Cardiac muscle cell (in vitro differentiated cells and primary cell): ENCODE measurements around the gene SF1. TPM values are rescaled to one million over a fixed set of nuclear protein-coding genes. Genes with fewer than 3 reads are reported as not detected.

Experiments used
- DNase-seq, 2 donors: peaks; one replicate each; pipeline versions ENCODE4 v3.0.0 to v3.0.0-alpha.2; 2010 to 2017; ENCODE audit warnings: low read depth in 1 of 2, low spot score in 1 of 2
- H3K27ac ChIP-seq: fragments of 200-600 bp; sonication (generic); 2 replicates; pipeline ENCODE4 v1.5.1; 2016
- H3K27me3 ChIP-seq: fragments of 200-600 bp; sonication (generic); 2 replicates; pipeline ENCODE4 v1.6.0; 2016; ENCODE audit warnings: control low read depth
- H3K36me3 ChIP-seq: fragments of 200-600 bp; sonication (generic); 2 replicates; pipeline ENCODE4 v1.5.1; 2016; ENCODE audit warnings: control low read depth
- H3K4me1 ChIP-seq: fragments of 200-600 bp; sonication (generic); 2 replicates; pipeline ENCODE4 v1.8.1; 2017; ENCODE audit warnings: low read depth, mild to moderate bottlenecking, mixed run types
- H3K4me3 ChIP-seq: fragments of 200-600 bp; sonication (generic); 2 replicates; pipeline ENCODE4 v1.5.1; 2016; ENCODE audit warnings: mild to moderate bottlenecking
- H3K9me3 ChIP-seq: fragments of 200-600 bp; sonication (generic); 2 replicates; pipeline ENCODE4 v1.5.1; 2017; ENCODE audit warnings: low read depth, mild to moderate bottlenecking, control low read depth
- polyA plus RNA-seq: library from polyadenylated mRNA; unstranded; fragments of >200 nt; fragmentation: Nextera tagmentation; extraction: Ambion mirVana; gene quantifications from 2 replicates; pipeline ENCODE4 v1.2.1, GENCODE V29; 2016
- total RNA-seq: library from RNA; depleted of rRNA; stranded (reverse); fragments of >200 nt; gene quantifications from 2 replicates; pipeline ENCODE4 v1.2.3, GENCODE V29; 2016
- TF ChIP-seq, protein P1 (sequence below): IDR thresholded peaks from 2 replicates; pipeline ENCODE4 v1.5.1; 2012; ENCODE audit warnings: low read depth, mild to moderate bottlenecking, low read length

Gene SF1, protein sequence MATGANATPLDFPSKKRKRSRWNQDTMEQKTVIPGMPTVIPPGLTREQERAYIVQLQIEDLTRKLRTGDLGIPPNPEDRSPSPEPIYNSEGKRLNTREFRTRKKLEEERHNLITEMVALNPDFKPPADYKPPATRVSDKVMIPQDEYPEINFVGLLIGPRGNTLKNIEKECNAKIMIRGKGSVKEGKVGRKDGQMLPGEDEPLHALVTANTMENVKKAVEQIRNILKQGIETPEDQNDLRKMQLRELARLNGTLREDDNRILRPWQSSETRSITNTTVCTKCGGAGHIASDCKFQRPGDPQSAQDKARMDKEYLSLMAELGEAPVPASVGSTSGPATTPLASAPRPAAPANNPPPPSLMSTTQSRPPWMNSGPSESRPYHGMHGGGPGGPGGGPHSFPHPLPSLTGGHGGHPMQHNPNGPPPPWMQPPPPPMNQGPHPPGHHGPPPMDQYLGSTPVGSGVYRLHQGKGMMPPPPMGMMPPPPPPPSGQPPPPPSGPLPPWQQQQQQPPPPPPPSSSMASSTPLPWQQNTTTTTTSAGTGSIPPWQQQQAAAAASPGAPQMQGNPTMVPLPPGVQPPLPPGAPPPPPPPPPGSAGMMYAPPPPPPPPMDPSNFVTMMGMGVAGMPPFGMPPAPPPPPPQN
- total RNA-seq (168 and 360 TPM in 2 replicates), polyA plus RNA-seq (143 and 233 TPM in 2 replicates)

DNA sequence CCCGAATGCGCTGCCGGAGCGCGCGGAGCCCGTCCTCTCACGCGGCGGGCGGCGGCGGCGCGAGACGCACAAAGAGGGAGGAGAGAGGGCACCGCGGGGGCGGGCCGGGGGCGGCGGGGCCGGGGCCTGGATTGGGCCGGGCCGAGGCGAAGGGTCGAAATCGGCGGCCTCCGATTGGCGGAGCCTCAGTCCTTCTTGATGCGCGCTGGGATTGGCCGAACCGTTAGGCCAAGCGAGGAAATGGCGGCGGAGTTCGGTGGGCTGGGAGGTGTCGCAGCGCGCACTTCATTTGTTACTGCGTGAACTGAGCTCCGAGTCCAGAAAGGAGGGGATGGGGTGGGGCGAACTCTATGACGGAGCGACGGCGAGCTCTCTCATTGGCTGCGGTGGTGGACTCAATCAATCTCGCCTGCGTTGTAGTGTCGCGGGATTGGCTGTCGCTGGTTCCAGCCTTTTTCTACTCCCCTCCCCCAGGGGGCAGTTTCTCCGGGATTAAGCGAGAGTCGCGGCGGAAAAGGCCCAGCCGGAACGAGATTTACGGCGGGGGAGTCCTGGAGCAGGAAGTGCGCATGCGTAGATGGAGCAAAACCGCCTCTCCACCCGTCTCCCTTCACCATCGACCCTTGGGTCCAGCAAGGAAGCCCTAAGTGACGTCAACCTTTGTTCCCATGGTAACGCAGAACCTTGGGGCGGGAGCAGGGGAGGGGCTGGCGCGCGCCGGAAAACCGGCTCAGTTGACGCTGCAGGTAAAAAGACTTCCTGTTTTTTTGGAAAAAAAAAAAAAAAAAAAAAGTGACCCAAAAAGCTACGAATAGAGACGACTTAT is at the start of gene SF1:
Gene SF1, minus strand, starts transcription at position 70 of the 826 bp plus-strand sequence. CDS start 150 bp downstream, outside the sequence.
- Histone ChIP-seq H3K4me3 (peak within 1 kb of the TSS; percentile 87), H3K9me3 (no peaks in the 10 kb centered on the region), H3K36me3 (peaks cover 24% of the 10 kb centered on the region), H3K27me3 (no peaks in the 10 kb centered on the region), H3K4me1 (peaks cover 21% of the 10 kb centered on the region), H3K27ac (peak within 1 kb of the TSS; percentile 99)
- TF ChIP-seq, protein P1, sequence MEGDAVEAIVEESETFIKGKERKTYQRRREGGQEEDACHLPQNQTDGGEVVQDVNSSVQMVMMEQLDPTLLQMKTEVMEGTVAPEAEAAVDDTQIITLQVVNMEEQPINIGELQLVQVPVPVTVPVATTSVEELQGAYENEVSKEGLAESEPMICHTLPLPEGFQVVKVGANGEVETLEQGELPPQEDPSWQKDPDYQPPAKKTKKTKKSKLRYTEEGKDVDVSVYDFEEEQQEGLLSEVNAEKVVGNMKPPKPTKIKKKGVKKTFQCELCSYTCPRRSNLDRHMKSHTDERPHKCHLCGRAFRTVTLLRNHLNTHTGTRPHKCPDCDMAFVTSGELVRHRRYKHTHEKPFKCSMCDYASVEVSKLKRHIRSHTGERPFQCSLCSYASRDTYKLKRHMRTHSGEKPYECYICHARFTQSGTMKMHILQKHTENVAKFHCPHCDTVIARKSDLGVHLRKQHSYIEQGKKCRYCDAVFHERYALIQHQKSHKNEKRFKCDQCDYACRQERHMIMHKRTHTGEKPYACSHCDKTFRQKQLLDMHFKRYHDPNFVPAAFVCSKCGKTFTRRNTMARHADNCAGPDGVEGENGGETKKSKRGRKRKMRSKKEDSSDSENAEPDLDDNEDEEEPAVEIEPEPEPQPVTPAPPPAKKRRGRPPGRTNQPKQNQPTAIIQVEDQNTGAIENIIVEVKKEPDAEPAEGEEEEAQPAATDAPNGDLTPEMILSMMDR: peak; percentile 6
- peak; percentile 100 for DNase-seq

DNA sequence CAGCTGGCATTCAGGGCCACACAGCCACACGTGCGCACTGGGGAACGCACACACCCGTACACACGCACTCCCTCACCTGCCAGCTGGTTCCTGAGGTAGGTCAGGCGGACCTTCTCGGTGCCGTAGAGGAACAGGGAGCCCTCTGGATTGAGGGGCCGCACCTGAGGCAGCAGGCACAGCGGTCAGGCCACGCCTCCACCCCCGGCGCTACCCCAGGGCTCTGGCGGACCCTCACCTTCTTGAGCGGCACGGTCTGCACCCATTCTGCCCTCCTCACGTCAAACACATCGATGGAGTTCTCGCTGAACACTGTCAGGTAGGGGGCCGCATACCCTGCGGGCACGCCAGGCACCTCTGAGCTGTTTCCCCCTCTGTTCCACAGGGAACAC is 49.1 kb upstream of the SF1 start:
- TF ChIP-seq, protein P1: no peak
- no peaks in the 10 kb centered on the region for H3K27me3 ChIP-seq

DNA sequence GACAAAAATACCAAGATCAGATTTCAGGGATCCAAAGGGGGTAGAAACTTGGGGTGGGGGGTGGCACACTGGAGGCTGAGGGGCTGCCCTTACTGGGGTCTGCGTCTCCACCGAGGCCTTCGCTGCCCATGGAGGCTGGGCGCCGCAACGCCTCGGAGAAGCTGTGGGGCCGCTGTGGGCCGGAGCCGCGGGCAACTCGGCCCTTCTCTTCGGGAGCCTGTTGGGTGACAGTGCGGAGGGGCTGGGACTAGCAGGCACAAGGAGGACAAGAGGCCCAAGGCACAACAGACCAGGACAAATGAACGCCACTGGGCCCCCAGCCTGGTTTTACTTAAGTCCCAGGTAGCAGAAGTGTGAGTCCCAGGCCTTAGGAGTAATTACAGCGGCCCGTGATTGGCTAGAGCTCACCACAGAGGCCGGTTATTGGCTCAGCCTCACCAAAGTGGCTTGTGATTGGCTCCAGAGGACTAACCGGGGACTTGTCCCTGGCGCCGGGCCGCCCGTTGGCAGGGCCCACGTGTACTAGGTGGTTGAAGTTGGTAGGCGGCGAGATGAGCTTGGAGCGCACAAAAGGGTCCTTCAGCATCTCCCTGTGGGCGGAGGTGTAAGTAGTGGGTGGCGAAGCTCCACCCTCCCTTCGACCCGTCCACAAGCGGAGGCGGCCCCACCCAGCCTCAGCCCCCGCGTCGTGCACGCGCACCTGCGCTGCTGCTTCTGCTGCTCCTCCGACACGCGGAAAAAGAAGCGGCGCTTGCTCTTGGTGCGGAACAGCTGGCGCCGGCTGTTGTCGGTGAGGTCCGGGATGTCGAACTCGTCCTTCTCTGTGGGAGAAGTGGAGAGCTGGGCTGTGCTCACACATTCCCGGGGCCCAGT is 48.5 kb upstream of the SF1 start:
- Histone ChIP-seq H3K27ac (no peak overlapping the region), H3K4me3 (no peak overlapping the region), H3K9me3 (no peaks in the 10 kb centered on the region), H3K36me3 (no peaks in the 10 kb centered on the region), H3K27me3 (no peaks in the 10 kb centered on the region), H3K4me1 (no peaks in the 10 kb centered on the region)
- TF ChIP-seq, protein P1: no peak
- DNase-seq: no peak

More for the DNA sequence above, 49.1 kb upstream of the SF1 start:
- Histone ChIP-seq H3K36me3 (no peaks in the 10 kb centered on the region), H3K27ac (no peak overlapping the region), H3K4me3 (no peak overlapping the region), H3K4me1 (no peaks in the 10 kb centered on the region), H3K9me3 (no peaks in the 10 kb centered on the region)
- DNase-seq: no peak

DNA sequence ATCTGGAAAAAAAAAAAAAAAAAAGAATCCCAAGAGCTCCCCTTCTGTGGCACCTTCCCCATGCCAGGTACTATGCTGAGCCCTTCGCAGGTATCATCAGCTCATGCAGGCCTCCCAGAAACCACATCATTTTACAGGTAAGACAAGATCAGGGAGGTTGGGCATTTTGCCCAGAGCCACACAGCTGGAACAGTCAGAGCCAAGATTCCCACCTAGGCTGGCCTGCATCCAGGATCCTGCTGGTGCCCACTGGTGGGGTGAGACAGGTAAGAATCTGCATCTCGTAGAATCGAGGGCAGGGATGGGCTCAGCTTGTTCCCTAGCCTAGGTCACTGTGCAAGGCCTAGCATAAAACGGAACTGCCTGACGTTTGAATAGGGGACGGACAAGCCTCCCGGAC is 47.7 kb upstream of the SF1 start:
- no peaks in the 10 kb centered on the region for H3K27me3 ChIP-seq
- TF ChIP-seq, protein P1: no peak

More for the DNA sequence above, 47.7 kb upstream of the SF1 start:
- H3K9me3 ChIP-seq: no peaks in the 10 kb centered on the region
- H3K27ac ChIP-seq: no peak overlapping the region
- H3K36me3 ChIP-seq: no peaks in the 10 kb centered on the region
- H3K4me3 ChIP-seq: no peak overlapping the region
- DNase-seq: no peak
- no peaks in the 10 kb centered on the region for H3K4me1 ChIP-seq
